GM18909 (cell line): ENCODE data around the gene ZNF575.

Source experiments
- ATAC-seq: cut with Tn5 transposase; IDR thresholded peaks from one replicate; pipeline ENCODE4 v1.9.1; 2021; ENCODE audit warnings: mild to moderate bottlenecking; ENCODE audit not compliant: unreplicated experiment, poor library complexity

The ZNF575 gene, protein sequence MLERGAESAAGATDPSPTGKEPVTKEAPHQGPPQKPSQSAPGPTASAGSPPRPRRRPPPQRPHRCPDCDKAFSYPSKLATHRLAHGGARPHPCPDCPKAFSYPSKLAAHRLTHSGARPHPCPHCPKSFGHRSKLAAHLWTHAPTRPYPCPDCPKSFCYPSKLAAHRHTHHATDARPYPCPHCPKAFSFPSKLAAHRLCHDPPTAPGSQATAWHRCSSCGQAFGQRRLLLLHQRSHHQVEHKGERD

DNA sequence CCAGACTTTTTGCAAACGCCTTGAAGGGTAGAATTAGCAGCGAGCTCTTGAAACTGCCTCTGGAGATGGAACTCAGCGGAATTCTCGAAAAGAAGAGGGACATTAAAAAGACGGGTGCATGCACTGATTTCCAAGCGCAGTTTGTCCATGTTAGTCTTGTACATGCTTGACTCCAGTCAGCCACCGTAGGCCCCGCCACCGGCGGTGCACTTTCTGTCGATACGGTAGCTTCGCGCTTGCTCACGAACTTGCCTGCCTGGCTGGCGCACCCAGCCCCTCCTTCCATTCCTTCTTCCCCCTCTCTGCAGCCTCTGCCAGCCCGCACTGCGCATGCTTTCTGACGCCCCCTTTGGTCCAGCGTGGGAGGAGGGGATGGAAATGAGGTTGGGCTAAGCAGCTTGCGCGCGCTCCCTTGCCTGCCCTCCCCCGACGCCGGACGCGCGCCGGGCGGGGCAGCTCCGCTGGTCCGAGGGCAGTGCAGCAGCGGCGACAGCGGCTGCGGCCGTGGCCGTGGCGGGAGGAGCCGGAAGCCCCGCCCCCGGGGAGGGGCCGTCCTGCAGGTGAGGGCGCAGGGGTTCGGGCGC, at the start of gene ZNF575:
ZNF575 (plus strand) TSS at position 227 of the 584 bp plus-strand sequence. CDS start 1,235 bp downstream, outside the sequence.
- peak; percentile 64 for ATAC-seq

GRCh38 chr19:43483281-43483680, 49.7 kb upstream of the ZNF575 start:
- ATAC-seq, result no peak

DNA sequence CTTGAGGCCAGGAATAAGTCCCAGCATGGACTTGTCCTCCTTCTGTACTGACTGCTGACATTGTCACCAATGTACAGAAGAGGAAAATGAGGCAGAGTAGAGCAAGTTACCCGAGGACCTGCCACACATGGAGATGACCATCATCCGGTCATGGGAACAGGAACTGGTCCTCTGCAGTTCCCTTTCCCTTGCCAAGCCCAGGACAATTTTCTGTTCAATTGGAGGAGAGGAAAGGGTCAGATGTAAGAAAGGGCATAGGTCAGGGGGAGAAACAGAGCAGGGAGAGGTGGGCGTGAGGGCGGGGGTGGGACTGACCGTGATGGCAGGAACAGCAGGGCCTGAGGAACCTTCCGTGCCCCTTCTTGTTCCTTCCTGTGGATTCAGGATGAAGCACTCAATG, 47.0 kb upstream of the ZNF575 start:
- no peak for ATAC-seq

DNA sequence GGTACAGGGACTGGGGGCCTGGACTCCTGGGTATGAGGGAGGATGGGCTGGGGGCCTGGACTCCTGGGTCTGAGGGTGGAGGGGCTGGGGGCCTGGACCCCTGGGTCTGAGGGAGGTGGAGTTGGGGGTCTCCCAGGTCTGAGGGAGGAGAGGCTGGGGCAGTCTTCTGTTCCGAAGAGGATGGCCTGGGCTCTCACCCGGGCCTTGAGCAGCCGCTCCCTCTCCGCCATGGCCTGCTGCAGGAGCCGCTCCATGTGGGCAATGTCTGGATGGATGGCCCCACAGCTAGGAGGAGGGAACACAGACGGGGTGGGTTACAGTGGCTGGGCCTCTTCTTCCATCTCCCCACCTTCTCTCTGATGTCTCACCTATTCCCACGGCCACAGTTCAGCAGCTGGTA, 46.6 kb upstream of the ZNF575 start:
- ATAC-seq, result no peak

DNA sequence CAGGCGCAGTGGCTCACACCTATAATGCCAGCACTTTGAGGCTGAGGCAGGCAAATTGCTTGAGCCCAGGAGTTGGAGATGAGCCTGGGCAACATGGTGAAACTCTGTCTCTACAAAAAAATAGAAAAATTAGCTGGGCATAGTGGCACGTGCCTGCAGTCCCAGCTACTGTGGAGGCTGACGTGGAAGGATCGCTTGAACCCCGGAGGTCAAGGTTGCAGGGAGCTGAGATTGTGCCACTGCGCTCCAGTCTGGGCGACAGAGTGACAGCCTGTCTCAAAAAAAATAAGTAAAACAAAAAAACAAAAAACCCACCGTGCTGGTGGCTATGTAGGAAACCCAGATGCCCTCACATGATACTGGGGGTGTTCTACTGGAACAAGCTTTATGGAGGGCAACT, 44.8 kb upstream of the ZNF575 start:
- ATAC-seq, result no peak

- ATAC-seq, result no peak
Measured at GRCh38 chr19:43489310-43489709, 43.7 kb upstream of the ZNF575 start.

GRCh38 chr19:43489979-43490599, 42.9 kb upstream of the ZNF575 start:
- no peak for ATAC-seq

- ATAC-seq, result no peak
Measured at GRCh38 chr19:43490759-43491158, 42.2 kb upstream of the ZNF575 start.

GRCh38 chr19:43495082-43495481, 37.9 kb upstream of the ZNF575 start:
- no peak for ATAC-seq

- ATAC-seq, result no peak
Measured at GRCh38 chr19:43496960-43497359, 36.0 kb upstream of the ZNF575 start.

GRCh38 chr19:43498233-43498842, 34.6 kb upstream of the ZNF575 start:
- ATAC-seq, result no peak

DNA sequence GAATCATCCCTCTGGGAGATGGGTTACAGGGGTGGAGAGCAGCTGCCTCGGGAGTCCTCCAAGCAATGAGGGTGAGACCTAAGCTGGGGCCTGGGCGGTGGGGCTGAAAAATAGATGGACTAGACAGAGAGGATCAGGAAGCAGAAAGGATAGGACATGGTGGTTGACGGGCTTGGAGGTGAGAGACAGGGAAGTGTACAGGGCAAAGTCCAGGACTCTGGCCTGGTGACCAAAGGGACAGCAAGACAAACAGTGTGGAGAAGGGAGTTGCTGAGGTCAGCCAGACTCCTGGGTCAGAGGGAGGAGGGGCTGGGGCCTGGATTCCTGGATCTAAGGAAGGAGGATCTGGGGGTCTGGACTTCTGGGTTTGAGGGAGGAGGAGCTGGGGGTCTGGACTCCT, 33.9 kb upstream of the ZNF575 start:
- ATAC-seq, result no peak

GRCh38 chr19:43501661-43502418, 31.1 kb upstream of the ZNF575 start:
- ATAC-seq, result no peak

GRCh38 chr19:43502419-43502976, 30.5 kb upstream of the ZNF575 start:
- ATAC-seq, result no peak

DNA sequence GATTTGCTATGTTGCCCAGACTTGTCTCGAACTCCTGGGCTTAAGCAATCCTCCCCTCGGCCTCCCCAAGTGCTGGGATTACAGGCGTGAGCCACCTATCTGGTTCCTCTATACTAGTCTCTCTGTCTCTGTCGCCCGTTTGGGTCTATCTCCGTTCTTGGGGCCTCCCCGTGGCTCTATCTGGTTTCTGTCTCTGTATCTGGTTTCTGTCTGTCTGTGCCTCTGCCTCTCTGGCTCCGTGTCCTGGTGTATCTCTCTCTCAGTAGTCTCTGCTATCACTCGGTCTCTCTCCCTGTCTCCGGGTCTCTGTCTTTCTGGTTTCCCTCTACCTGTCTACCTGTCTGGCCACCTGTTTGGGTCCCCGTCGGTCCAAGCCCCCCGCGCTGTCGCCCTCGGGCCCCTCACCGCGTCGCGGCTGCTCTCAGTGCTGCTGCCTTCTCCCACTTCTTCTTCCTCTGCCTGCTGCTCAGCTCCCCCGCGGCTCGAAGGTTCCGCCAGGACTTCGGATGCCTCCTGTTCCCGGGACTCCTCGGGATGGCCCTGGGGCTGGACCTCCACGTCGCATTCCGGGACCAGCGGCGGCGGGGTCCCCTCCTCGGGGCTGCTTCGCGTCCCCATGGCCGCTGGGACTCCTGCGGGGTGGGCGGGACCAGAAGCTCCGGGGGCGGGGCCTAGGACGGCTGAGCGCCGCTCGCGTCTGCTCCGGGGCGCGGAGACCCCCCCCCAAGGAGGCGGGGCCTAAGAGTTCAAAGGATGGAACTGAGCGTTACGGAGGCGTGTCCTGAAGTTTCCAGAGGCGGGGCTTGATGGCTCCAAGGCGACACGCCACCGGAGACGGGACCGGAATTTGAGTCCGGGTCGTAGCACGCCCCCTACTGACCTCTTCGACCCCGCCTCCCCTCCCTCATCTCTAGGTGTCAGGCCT, 29.2 kb upstream of the ZNF575 start:
- peak; percentile 88 for ATAC-seq

- peak; percentile 11 for ATAC-seq
Measured at GRCh38 chr19:43504426-43505185, 28.4 kb upstream of the ZNF575 start, which contains the start of gene PHLDB3. TSS of gene PHLDB3 (minus strand) at chr19:43504746. CDS start at chr19:43504118, 628 bp downstream.

GRCh38 chr19:43505186-43505456, 27.9 kb upstream of the ZNF575 start:
- no peak for ATAC-seq

- no peak for ATAC-seq
Measured at GRCh38 chr19:43505941-43506340, 27.0 kb upstream of the ZNF575 start.

DNA sequence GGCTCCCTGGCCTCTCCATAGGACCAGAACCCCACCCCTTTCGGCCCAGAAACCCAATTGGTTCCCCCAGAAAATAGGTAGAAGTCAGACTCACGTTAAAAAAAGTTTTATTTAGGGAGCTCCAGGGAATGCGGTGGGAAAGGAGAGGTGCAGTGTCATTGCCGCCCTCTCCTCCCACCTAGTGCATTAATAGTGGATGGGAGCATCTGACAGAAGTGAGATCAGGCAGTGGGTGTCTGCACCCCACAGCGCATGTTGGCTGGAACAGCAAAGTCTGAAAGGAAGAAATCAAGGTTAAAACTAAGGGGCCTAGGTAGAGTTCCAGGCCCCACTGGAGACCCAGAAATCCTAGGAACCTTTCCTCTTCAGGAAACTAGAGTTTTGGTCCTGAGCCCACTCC, 26.4 kb upstream of the ZNF575 start:
- no peak for ATAC-seq
